Osteoblast (primary cell): ENCODE measurements around the gene ACAP2. TPM values are rescaled to one million over a fixed set of nuclear protein-coding genes. Genes with fewer than 3 reads are reported as not detected.
A peak's percentile ranks its signal among the peaks of the same experiment; 100 is the strongest.

Source experiments
- DNase-seq: peaks from one replicate; pipeline ENCODE4 v3.0.0; 2011; ENCODE audit warnings: low spot score, mixed read lengths; ENCODE audit not compliant: insufficient read length; ENCODE audit errors: missing footprints
- H2AFZ ChIP-seq: 2 replicates; pipeline ENCODE4 v1.6.0; 2011; ENCODE audit warnings: mild to moderate bottlenecking, low read length
- H3K27ac ChIP-seq: 2 replicates; pipeline ENCODE4 v1.5.1; 2011; ENCODE audit warnings: mild to moderate bottlenecking, low read depth, low read length, moderate library complexity
- H3K27me3 ChIP-seq: 2 replicates; pipeline ENCODE4 v1.6.0; 2012; ENCODE audit warnings: mild to moderate bottlenecking, control low read depth, inconsistent platforms, low read length, moderate library complexity; ENCODE audit not compliant: insufficient read depth
- H3K36me3 ChIP-seq: 2 replicates; pipeline ENCODE4 v1.5.1; 2011; ENCODE audit warnings: mild to moderate bottlenecking, low read length, control low read depth, moderate library complexity; ENCODE audit not compliant: insufficient read depth
- H3K4me1 ChIP-seq: 2 replicates; pipeline ENCODE4 v1.5.1; 2011; ENCODE audit warnings: mild to moderate bottlenecking, low read length, control low read depth, moderate library complexity; ENCODE audit not compliant: insufficient read depth
- H3K4me2 ChIP-seq: 2 replicates; pipeline ENCODE4 v1.6.0; 2011; ENCODE audit warnings: mild to moderate bottlenecking, low read length; ENCODE audit not compliant: insufficient read depth
- H3K4me3 ChIP-seq: fragments of 200-600 bp; sonication (generic); 3 replicates; pipeline ENCODE4 v1.5.1; 2012; ENCODE audit warnings: mild to moderate bottlenecking, low read length, inconsistent platforms; ENCODE audit not compliant: insufficient read depth
- H3K79me2 ChIP-seq: 2 replicates; pipeline ENCODE4 v1.6.0; 2012; ENCODE audit warnings: mild to moderate bottlenecking, low read length, control low read depth, inconsistent platforms; ENCODE audit not compliant: insufficient read depth
- H3K9me3 ChIP-seq: 2 replicates; pipeline ENCODE4 v1.5.1; 2011; ENCODE audit warnings: low read depth, low read length, control low read depth
- H4K20me1 ChIP-seq: 2 replicates; pipeline ENCODE4 v1.6.0; 2012; ENCODE audit warnings: mild to moderate bottlenecking, low read length, control low read depth; ENCODE audit not compliant: insufficient read depth
- total RNA-seq: library from RNA; depleted of rRNA; stranded (reverse); fragments of >200 nt; gene quantifications from 2 replicates; pipeline ENCODE4 v1.2.3, GENCODE V29; 2012
- TF ChIP-seq, protein P1 (sequence below): IDR thresholded peaks from 2 replicates; pipeline ENCODE4 v1.5.1; 2011; ENCODE audit warnings: mild to moderate bottlenecking, low read depth, low read length, moderate library complexity; ENCODE audit errors: extremely low read depth

The ACAP2 gene
- total RNA-seq, 1 donor, result 121 TPM

DNA sequence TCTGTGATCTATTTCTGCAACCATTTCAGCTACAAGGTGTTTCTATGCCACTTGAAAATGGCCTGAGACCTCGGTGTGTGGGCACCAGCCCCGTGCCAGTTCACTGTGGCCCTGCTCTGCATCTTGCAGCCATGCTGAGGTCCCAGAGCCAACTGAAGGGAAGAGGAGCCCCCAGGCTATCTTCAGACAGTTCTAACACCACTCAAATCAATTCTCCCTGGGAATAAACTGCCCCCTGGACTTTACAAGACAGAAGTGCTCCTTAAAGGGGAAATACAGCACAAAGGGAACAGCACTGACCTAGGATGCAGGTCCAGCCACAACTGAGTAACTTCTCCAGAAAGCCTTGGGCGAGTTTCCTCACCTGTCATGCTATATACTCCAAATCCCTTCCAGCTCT lies 175.7 kb downstream of the ACAP2 start:
- Histone ChIP-seq H3K4me1 (peaks cover 14% of the 10 kb centered on the region), H2AFZ (no peak overlapping the region), H3K79me2 (peaks cover 38% of the 10 kb centered on the region), H3K9me3 (no peaks in the 10 kb centered on the region), H3K27me3 (no peaks in the 10 kb centered on the region), H3K4me2 (no peak overlapping the region), H3K36me3 (peaks cover 3% of the 10 kb centered on the region), H4K20me1 (peaks cover 9% of the 10 kb centered on the region), H3K4me3 (no peak overlapping the region), H3K27ac (no peak overlapping the region)
- TF ChIP-seq, protein P1, sequence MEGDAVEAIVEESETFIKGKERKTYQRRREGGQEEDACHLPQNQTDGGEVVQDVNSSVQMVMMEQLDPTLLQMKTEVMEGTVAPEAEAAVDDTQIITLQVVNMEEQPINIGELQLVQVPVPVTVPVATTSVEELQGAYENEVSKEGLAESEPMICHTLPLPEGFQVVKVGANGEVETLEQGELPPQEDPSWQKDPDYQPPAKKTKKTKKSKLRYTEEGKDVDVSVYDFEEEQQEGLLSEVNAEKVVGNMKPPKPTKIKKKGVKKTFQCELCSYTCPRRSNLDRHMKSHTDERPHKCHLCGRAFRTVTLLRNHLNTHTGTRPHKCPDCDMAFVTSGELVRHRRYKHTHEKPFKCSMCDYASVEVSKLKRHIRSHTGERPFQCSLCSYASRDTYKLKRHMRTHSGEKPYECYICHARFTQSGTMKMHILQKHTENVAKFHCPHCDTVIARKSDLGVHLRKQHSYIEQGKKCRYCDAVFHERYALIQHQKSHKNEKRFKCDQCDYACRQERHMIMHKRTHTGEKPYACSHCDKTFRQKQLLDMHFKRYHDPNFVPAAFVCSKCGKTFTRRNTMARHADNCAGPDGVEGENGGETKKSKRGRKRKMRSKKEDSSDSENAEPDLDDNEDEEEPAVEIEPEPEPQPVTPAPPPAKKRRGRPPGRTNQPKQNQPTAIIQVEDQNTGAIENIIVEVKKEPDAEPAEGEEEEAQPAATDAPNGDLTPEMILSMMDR, result no peak
- no peak for DNase-seq

DNA sequence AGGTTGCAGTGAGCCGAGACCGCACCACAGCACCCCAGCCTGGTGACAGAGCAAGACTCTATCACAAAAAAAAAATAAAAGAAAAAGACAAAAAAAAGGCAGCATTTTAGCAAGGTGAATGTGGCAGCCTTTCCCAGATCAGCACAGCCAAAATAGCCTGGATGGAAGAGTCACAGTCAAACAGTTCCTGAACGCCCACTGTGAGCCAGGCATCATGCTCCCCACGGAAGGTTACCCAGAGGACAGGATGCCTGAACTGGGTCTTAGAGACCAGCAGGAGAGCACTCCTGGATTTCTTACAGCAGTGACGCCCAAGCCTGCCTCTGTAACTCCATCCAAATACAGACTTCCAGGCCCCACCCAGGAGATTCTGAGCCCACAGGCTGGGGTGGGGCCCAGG lies 176.4 kb downstream of the ACAP2 start:
- Histone ChIP-seq H3K4me3 (no peak overlapping the region), H3K27me3 (no peaks in the 10 kb centered on the region), H3K27ac (no peak overlapping the region), H3K9me3 (no peaks in the 10 kb centered on the region), H2AFZ (no peak overlapping the region), H4K20me1 (peaks cover 9% of the 10 kb centered on the region), H3K79me2 (peaks cover 38% of the 10 kb centered on the region), H3K4me1 (peaks cover 9% of the 10 kb centered on the region), H3K36me3 (peaks cover 3% of the 10 kb centered on the region), H3K4me2 (no peak overlapping the region)
- TF ChIP-seq, protein P1, result no peak
- no peak for DNase-seq

DNA sequence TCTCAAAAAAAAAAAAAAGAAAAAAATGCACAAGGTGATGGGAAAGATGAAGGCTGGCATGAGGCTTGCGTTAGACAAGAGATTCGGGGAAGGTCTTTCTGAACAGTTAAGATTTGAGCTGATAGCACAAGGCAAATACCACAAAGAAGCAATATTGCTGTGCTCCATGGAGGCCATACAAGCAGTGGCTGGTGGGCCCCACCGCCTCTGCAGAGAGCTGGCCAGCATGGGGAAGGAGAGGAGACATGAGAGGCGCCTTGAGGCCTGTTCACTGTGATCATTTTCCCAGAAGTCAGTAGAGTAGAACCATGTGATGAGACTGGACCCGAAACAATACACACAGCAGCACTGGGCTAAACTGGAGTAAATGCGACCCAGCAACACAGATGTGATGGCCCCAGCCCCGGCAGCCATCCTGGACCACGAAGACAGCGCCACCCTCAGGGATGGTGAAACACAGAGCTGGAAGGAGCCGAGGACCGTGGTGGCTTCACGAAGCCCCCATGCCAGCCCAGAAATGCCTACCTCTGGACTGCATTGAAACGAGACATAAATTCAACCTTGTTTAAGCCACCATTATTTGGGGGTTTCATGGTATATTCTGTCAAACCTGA lies 177.3 kb downstream of the ACAP2 start:
- no peak for DNase-seq
- Histone ChIP-seq H3K27me3 (no peaks in the 10 kb centered on the region), H3K4me2 (no peak overlapping the region), H2AFZ (no peak overlapping the region), H4K20me1 (peaks cover 9% of the 10 kb centered on the region), H3K27ac (no peak overlapping the region), H3K79me2 (peaks cover 43% of the 10 kb centered on the region), H3K36me3 (peaks cover 3% of the 10 kb centered on the region), H3K4me3 (no peak overlapping the region), H3K9me3 (no peaks in the 10 kb centered on the region), H3K4me1 (peaks cover 11% of the 10 kb centered on the region)
- TF ChIP-seq, protein P1, result no peak

DNA sequence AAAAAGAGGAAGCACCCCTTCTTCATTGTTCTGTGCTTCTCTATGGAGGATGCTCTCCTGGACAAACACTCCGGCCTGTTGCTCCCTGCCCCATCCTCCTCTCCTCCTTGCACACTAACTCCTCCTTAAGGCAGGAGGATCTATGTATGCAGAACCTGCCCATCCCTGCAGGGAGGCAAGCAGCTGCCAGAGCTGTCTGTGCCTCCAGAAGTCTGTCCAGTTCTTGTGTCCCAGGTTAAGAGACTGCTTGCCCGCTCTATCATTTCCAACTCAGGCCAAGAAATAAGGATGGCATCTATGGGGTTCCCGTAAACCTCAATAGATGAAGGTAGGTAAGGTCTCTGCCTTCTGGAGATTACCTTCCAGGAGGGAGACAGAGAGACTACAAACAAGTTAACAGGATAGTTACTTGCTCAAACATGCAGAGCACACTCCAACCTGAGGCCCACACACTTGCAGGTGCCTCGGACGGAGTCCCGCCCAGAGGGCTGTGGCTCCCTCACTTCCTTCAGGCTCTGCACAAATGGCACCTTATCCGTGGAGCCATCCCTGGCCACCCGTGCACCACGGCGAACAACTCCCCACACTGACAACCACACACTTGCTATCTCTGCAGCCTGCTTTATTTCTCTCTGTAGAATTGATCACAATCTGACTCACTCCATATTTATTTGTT lies 178.8 kb downstream of the ACAP2 start:
- Histone ChIP-seq H3K9me3 (no peaks in the 10 kb centered on the region), H3K4me1 (peaks cover 10% of the 10 kb centered on the region), H2AFZ (no peak overlapping the region), H3K36me3 (peaks cover 3% of the 10 kb centered on the region), H3K79me2 (peaks cover 38% of the 10 kb centered on the region), H4K20me1 (peaks cover 1% of the 10 kb centered on the region), H3K27me3 (no peaks in the 10 kb centered on the region), H3K4me2 (no peak overlapping the region), H3K27ac (peak overlapping the region; percentile 28), H3K4me3 (no peak overlapping the region)
- DNase-seq, result no peak
- TF ChIP-seq, protein P1, result no peak
